Kidney epithelial cell (primary cell): ENCODE data around the gene RND1. TPM values are rescaled to one million over a fixed set of nuclear protein-coding genes. Genes with fewer than 3 reads are reported as not detected.

ENCODE experiments used
- DNase-seq: peaks from one replicate; pipeline ENCODE4 v3.0.0-alpha.2; 2010; ENCODE audit warnings: low read depth
- H3K27me3 ChIP-seq: 2 replicates; pipeline ENCODE4 v1.6.0; 2011; ENCODE audit warnings: low read length; ENCODE audit not compliant: control insufficient read depth, insufficient read depth
- H3K36me3 ChIP-seq: 2 replicates; pipeline ENCODE4 v1.5.1; 2011; ENCODE audit warnings: low read length; ENCODE audit not compliant: control insufficient read depth, insufficient read depth
- H3K4me3 ChIP-seq: 2 replicates; pipeline ENCODE4 v1.5.1; 2011; ENCODE audit warnings: low read depth, mild to moderate bottlenecking, control low read depth, low read length
- total RNA-seq: library from RNA; depleted of rRNA; stranded (reverse); fragments of >200 nt; gene quantifications from 2 replicates; pipeline ENCODE4 v1.2.3, GENCODE V29; 2015
- TF ChIP-seq, protein P1 (sequence below): IDR thresholded peaks from 2 replicates; pipeline ENCODE4 v1.5.1; 2011; ENCODE audit warnings: mild to moderate bottlenecking, moderate library complexity, low read length, control low read depth, inconsistent platforms; ENCODE audit not compliant: insufficient read depth, poor library complexity, severe bottlenecking

RND1 gene
- total RNA-seq, 1 donor from 2014 or later, result 10.7 TPM

DNA sequence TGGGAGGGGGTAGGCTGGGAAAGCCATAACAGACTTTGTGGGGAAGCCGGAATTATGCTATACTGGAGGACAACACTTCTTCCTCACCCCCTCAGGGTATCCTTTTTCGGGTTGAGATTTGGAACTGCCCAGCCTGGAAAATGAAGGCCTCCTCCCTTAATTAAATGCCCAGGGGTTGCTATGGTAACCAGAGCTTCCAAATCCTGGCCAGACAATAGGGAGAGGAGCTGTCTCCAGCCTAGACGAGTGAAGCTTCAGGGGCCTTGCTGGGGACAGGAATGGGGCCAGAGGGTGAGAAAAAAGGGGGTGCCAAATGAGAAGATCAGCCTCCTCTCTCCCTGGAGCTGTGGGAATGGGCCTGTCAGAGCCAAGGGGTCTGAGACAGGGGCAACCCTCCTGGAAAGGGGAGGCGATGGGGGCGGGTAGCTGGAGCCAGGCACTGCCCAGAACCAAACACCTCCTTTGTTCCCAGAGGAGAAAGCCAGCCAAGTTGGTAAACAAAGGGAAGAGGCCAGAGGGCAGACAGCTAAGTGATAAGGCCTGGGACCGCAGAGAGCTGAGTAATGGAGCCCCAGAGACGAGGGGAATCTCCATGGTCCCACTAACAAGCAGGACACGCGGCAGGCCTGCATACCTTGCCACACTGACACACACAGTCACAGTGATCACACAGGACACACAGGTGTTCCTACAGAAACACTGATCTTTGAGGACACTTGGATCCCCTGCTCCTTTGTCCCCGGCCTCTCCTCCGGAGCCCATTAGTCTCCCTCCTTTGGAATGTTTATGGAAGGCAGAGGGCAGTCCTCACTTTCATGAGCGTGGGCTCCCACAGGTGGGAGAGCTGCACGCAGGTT is 17.9 kb upstream of the RND1 start:
- no peaks in the 10 kb centered on the region for H3K27me3 ChIP-seq
- DNase-seq, result no peak
- no peaks in the 10 kb centered on the region for H3K36me3 ChIP-seq

DNA sequence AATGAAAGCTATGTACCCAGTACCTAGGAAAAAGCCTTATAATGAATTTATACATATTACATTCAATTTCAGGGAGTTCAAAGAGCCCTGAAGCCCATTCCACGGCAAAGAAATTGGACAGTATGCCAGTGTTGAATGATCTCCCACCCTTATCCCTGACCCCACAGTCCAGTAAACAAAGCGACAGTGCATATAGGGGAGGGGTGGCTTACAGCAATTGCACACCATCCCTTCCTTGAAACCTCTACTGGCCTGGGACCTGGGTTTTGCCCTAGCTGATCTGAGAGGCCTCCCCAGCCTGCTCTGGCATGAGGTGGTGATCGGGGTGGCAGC is 17.3 kb upstream of the RND1 start:
- Histone ChIP-seq H3K36me3 (no peaks in the 10 kb centered on the region), H3K27me3 (no peaks in the 10 kb centered on the region), H3K4me3 (no peak overlapping the region)
- DNase-seq, result no peak
- TF ChIP-seq, protein P1, sequence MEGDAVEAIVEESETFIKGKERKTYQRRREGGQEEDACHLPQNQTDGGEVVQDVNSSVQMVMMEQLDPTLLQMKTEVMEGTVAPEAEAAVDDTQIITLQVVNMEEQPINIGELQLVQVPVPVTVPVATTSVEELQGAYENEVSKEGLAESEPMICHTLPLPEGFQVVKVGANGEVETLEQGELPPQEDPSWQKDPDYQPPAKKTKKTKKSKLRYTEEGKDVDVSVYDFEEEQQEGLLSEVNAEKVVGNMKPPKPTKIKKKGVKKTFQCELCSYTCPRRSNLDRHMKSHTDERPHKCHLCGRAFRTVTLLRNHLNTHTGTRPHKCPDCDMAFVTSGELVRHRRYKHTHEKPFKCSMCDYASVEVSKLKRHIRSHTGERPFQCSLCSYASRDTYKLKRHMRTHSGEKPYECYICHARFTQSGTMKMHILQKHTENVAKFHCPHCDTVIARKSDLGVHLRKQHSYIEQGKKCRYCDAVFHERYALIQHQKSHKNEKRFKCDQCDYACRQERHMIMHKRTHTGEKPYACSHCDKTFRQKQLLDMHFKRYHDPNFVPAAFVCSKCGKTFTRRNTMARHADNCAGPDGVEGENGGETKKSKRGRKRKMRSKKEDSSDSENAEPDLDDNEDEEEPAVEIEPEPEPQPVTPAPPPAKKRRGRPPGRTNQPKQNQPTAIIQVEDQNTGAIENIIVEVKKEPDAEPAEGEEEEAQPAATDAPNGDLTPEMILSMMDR, result no peak

More for the DNA sequence above, 17.9 kb upstream of the RND1 start:
- TF ChIP-seq, protein P1, result no peak
- no peak overlapping the region for H3K4me3 ChIP-seq

DNA sequence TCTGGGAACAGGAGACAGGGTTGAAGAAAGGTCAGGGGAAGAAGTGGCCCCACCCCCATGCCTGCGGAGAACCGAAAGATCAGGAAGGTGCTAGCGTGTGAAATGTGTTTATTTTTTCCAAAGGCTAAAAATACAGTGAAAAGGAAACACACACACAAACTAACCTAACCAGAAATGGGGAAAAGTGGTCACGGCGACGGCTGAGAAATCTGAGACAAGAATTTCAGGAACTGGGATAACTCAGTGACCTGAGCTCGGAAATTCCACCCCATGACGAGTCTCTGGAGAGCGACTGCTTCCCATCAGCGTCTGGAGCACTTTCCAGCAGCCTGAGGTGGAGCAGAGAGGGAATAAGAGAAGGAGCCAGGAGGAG is 16.6 kb upstream of the RND1 start:
- Histone ChIP-seq H3K4me3 (peak overlapping the region; percentile 23), H3K36me3 (no peaks in the 10 kb centered on the region), H3K27me3 (no peaks in the 10 kb centered on the region)
- no peak for DNase-seq
- TF ChIP-seq, protein P1, result no peak

DNA sequence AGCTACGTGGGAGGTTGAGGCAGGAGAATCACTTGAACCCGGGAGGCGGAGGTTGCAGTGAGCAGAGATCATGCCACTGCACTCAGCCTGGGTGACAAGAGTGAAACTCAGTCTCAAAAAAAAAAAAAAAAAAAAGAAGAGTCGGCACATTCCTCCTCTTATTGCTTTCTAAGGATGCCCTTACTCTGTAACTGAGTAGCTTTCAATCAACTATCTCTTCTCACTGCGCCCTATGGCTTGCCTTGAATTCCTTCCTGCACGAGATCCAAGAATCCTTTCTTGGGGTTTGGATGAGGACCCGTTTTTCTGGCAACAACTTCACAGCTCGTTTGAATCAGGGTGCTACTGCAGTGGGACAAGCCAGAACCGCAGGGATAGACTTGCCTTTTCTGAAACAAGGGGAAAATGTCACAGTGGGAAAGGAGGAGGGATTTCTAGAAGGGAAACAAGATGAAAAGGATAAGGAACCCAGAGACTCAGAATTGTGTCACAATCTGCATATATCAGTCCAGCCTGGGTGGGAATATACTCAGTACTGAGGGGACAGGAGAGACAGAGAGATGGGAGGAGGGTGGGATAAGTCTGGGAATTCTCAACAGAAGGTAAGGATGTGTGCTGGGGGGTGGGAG is 16.1 kb upstream of the RND1 start:
- Histone ChIP-seq H3K4me3 (no peak overlapping the region), H3K27me3 (no peaks in the 10 kb centered on the region), H3K36me3 (no peaks in the 10 kb centered on the region)
- DNase-seq, result no peak
- TF ChIP-seq, protein P1, result no peak

DNA sequence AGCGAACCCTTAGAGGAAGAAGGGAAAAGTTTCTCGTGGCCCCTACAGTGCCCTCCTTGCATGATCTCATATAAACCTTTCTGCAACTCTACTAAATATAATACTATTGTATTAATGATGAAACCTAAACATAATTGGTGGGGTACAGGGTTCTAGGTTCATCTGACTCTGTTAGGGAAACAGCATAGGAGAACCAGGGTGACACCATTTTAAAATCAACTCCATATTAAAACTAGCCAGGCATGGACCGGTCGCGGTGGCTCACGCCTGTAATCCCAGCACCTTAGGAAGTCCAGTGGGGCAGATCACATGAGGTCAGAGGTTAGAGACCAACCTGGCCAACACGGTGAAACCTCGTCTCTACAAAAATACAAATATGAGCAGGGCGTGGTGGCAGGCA is 15.0 kb upstream of the RND1 start:
- TF ChIP-seq, protein P1, result no peak
- Histone ChIP-seq H3K36me3 (no peaks in the 10 kb centered on the region), H3K27me3 (no peaks in the 10 kb centered on the region), H3K4me3 (no peak overlapping the region)
- no peak for DNase-seq
